ENCODE results near the gene CLEC4G.

- TF ChIP-seq CTCF (IDR thresholded peaks at IDR 0.05; ENCODE audit: low read length) (no peak), EZH2 (IDR thresholded peaks at IDR 0.05; ENCODE audit: borderline replicate concordance, low read length) (no peak)
Observed at GRCh38 chr19:7762719-7763293, 30.9 kb upstream of the CLEC4G start, which contains the start of gene CLEC4M.

All from OCI-LY1 (cell line).